ENCODE results near the gene CKAP5.
"Not testable (repeated sequence)": the region's sequence is repeated elsewhere in the genome, so short reads cannot be mapped to it uniquely, and the experiment has no call there.

The CKAP5 gene

GRCh38 chr11:46719048-46719542, 127.0 kb downstream of the CKAP5 start, which contains the start of gene F2:
Gene F2 (plus strand): TSS chr11:46719213. CDS start chr11:46719236, 23 bp downstream.
- Mint-ChIP-seq H3K27me3 (ENCODE audit: low read depth) (peaks cover 5% of the 10 kb centered on the region), H3K27ac (no peak within 1 kb of the TSS), H3K36me3 (ENCODE audit: low read depth) (no peaks in the 10 kb centered on the region), H3K4me3 (no peak within 1 kb of the TSS), H3K9me3 (no peaks in the 10 kb centered on the region), H3K4me1 (ENCODE audit: low read depth) (peaks cover 6% of the 10 kb centered on the region)

DNA sequence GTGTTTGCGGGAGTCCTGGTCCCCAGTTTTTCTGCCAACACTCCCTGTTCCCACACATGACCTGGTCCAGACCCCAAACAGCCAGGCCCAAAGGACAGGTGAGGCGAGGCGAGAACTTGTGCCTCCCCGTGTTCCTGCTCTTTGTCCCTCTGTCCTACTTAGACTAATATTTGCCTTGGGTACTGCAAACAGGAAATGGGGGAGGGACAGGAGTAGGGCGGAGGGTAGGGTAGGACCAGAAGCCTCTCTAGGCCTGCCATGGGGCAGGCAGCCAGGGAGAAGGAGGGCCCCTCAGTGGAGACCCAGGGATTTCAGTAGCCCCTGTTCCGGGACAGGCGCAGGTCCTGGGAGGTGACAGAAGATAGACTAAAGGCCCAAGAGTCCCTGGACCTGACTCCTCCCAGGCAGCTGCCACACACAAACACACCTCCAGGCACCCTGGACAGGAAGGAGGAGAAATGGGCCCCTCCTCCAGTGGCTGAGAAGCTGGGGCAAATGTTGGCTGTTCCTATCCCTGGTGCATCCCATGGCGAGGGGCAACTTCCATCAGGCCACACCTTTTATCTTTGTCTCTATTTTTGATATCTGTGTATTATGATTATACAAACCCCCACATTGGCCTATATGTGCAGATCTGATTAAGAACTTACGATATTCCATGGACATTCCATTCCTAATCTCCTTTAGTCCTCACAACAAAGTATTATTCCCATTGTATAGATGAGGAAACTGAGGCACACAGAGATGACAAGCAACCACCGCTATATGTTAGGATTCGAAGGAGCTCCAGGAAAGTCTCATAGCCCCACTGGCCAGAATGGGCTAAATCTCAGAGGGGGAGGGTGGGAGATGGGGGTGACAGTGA, 127.7 kb downstream of the CKAP5 start:
- no peak overlapping the region for H3K27ac Mint-ChIP-seq

DNA sequence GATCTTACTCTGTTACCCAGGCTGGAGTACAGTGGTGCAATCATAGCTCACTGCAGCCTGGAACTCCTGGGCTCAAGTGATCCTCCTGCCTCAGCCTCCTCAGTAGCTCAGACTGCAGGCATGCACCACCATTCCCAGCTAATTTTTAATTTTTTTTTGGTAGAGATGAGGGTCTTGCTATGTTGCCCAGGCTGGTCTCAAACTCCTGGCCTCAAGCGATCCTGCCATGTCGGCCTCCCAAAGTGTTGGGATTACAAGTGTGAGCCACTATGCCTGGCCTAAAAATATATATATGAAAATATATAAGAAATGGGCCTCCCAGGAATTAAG, 128.3 kb downstream of the CKAP5 start:
- not testable (repeated sequence) for H3K9me3 Mint-ChIP-seq; H3K4me3 Mint-ChIP-seq; H3K27ac Mint-ChIP-seq; H3K27me3 Mint-ChIP-seq (ENCODE audit: low read depth); H3K36me3 Mint-ChIP-seq (ENCODE audit: low read depth); H3K4me1 Mint-ChIP-seq (ENCODE audit: low read depth)

More for the DNA sequence above, 127.7 kb downstream of the CKAP5 start:
- H3K27me3 Mint-ChIP-seq (ENCODE audit: low read depth): peaks cover 5% of the 10 kb centered on the region
- H3K4me1 Mint-ChIP-seq (ENCODE audit: low read depth): peaks cover 6% of the 10 kb centered on the region
- H3K4me3 Mint-ChIP-seq: no peak overlapping the region
- H3K36me3 Mint-ChIP-seq (ENCODE audit: low read depth): no peaks in the 10 kb centered on the region
- H3K9me3 Mint-ChIP-seq: no peaks in the 10 kb centered on the region

GRCh38 chr11:46712874-46713576, 133.1 kb downstream of the CKAP5 start:
- H3K27ac Mint-ChIP-seq: no peak overlapping the region
- peaks cover under 1% of the 10 kb centered on the region for H3K4me1 Mint-ChIP-seq (ENCODE audit: low read depth)
- H3K36me3 Mint-ChIP-seq (ENCODE audit: low read depth): no peaks in the 10 kb centered on the region
- H3K4me3 Mint-ChIP-seq: no peak overlapping the region
- H3K9me3 Mint-ChIP-seq: no peaks in the 10 kb centered on the region
- no peaks in the 10 kb centered on the region for H3K27me3 Mint-ChIP-seq (ENCODE audit: low read depth)

DNA sequence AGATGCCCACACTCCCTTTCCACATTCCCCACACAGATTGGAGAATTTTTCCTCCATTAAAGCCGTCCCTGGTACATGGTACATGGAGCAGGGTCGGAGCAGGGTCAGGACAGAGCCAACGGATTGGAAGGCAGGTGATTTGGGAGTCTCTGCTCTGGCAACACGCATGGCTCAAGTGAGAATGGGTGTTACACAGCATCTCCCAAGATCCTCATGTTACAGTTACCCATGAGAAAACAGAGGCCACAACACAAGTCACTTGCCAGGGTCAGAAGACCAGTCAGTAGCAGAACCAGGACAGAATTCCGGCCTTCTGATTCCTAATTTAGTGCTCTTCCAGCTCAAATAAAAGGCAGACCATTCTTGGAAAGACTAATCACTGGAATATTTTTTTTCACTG, 134.8 kb downstream of the CKAP5 start:
- Mint-ChIP-seq H3K4me1 (ENCODE audit: low read depth) (no peaks in the 10 kb centered on the region), H3K27ac (no peak overlapping the region), H3K27me3 (ENCODE audit: low read depth) (no peaks in the 10 kb centered on the region), H3K4me3 (no peak overlapping the region), H3K9me3 (no peaks in the 10 kb centered on the region), H3K36me3 (ENCODE audit: low read depth) (peaks cover 12% of the 10 kb centered on the region)

- no peaks in the 10 kb centered on the region for H3K27me3 Mint-ChIP-seq (ENCODE audit: low read depth)
- no peaks in the 10 kb centered on the region for H3K4me1 Mint-ChIP-seq (ENCODE audit: low read depth)
- H3K27ac Mint-ChIP-seq: no peak overlapping the region
- H3K4me3 Mint-ChIP-seq: no peak overlapping the region
- peaks cover 13% of the 10 kb centered on the region for H3K36me3 Mint-ChIP-seq (ENCODE audit: low read depth)
- no peaks in the 10 kb centered on the region for H3K9me3 Mint-ChIP-seq
Measured at GRCh38 chr11:46710821-46711269, 135.2 kb downstream of the CKAP5 start.

- H3K27me3 Mint-ChIP-seq (ENCODE audit: low read depth); H3K4me1 Mint-ChIP-seq (ENCODE audit: low read depth); H3K4me3 Mint-ChIP-seq; H3K9me3 Mint-ChIP-seq; H3K27ac Mint-ChIP-seq: not testable (repeated sequence)
- H3K36me3 Mint-ChIP-seq (ENCODE audit: low read depth): peaks cover 16% of the 10 kb centered on the region
Measured at GRCh38 chr11:46709351-46709750, 136.7 kb downstream of the CKAP5 start.

DNA sequence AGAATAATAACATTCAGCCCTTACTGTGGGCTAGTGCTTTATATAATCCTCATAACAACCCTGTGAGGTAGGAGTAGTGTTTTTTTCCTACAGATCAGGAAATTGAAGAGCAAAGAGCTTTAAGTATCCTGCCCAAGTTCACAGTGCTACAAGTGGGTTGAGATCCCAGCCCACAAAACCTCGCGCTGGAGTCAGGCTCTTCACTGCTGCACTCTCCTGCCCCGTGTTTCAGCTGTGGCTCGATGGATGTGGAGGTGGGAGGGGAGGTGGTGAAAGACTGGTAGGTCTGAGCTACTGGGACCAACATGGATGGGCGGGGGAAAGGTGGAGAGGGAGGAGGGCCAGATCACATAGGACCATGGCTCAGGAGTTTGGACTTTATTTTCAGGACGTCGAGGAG, 139.2 kb downstream of the CKAP5 start:
- Mint-ChIP-seq H3K4me3 (no peak overlapping the region), H3K4me1 (ENCODE audit: low read depth) (peaks cover 14% of the 10 kb centered on the region), H3K27me3 (ENCODE audit: low read depth) (no peaks in the 10 kb centered on the region), H3K36me3 (ENCODE audit: low read depth) (peaks cover 29% of the 10 kb centered on the region), H3K9me3 (no peaks in the 10 kb centered on the region), H3K27ac (no peak overlapping the region)

- Mint-ChIP-seq H3K27me3 (ENCODE audit: low read depth) (no peaks in the 10 kb centered on the region), H3K4me3 (no peak overlapping the region), H3K4me1 (ENCODE audit: low read depth) (peaks cover 23% of the 10 kb centered on the region), H3K9me3 (no peaks in the 10 kb centered on the region), H3K36me3 (ENCODE audit: low read depth) (peaks cover 40% of the 10 kb centered on the region), H3K27ac (no peak overlapping the region)
Measured at GRCh38 chr11:46705070-46705688, 140.9 kb downstream of the CKAP5 start.

GRCh38 chr11:46701078-46701654, 144.9 kb downstream of the CKAP5 start:
- Mint-ChIP-seq H3K4me1 (ENCODE audit: low read depth) (peaks cover 32% of the 10 kb centered on the region), H3K4me3 (peak overlapping the region; percentile 98), H3K27ac (peak overlapping the region; percentile 94), H3K36me3 (ENCODE audit: low read depth) (peaks cover 33% of the 10 kb centered on the region), H3K27me3 (ENCODE audit: low read depth) (no peaks in the 10 kb centered on the region), H3K9me3 (no peaks in the 10 kb centered on the region)

- H3K36me3 Mint-ChIP-seq (ENCODE audit: low read depth): peaks cover 29% of the 10 kb centered on the region
- peak within 1 kb of the TSS; percentile 94 for H3K27ac Mint-ChIP-seq
- H3K9me3 Mint-ChIP-seq: no peaks in the 10 kb centered on the region
- H3K27me3 Mint-ChIP-seq (ENCODE audit: low read depth): no peaks in the 10 kb centered on the region
- H3K4me1 Mint-ChIP-seq (ENCODE audit: low read depth): peaks cover 32% of the 10 kb centered on the region
- peak within 1 kb of the TSS; percentile 98 for H3K4me3 Mint-ChIP-seq
Measured at GRCh38 chr11:46700241-46701077, 145.6 kb downstream of the CKAP5 start, which contains the start of the genes ARHGAP1 and ZNF408. Gene ARHGAP1 (minus strand): TSS chr11:46700619. CDS start chr11:46696107, 4,512 bp downstream. Gene ZNF408 (plus strand): TSS chr11:46701031. CDS start chr11:46701048, 17 bp downstream.

GRCh38 chr11:46698597-46698996, 147.5 kb downstream of the CKAP5 start:
- H3K9me3 Mint-ChIP-seq: no peaks in the 10 kb centered on the region
- H3K27me3 Mint-ChIP-seq (ENCODE audit: low read depth): no peaks in the 10 kb centered on the region
- H3K27ac Mint-ChIP-seq: no peak overlapping the region
- H3K4me3 Mint-ChIP-seq: peak overlapping the region; percentile 4
- peaks cover 32% of the 10 kb centered on the region for H3K4me1 Mint-ChIP-seq (ENCODE audit: low read depth)
- peaks cover 30% of the 10 kb centered on the region for H3K36me3 Mint-ChIP-seq (ENCODE audit: low read depth)

GRCh38 chr11:46697723-46698122, 148.4 kb downstream of the CKAP5 start:
- Mint-ChIP-seq H3K4me3 (no peak overlapping the region), H3K27me3 (ENCODE audit: low read depth) (no peaks in the 10 kb centered on the region), H3K36me3 (ENCODE audit: low read depth) (peaks cover 24% of the 10 kb centered on the region), H3K9me3 (no peaks in the 10 kb centered on the region), H3K4me1 (ENCODE audit: low read depth) (peaks cover 24% of the 10 kb centered on the region), H3K27ac (peak overlapping the region; percentile 57)

All from T-helper 1 cell treated with Interleukin-12 subunit alpha and Interleukin-12 subunit beta and Interleukin-4 antibody, amounts not matched to agents 30 μg/mL and 1 μg/mL, for 36 hours (primary cell).